Activated T-cell treated with anti-CD3 and anti-CD28 coated beads, Interleukin-2, amount 50 U/mL, for 24 hours (primary cell): ENCODE results near the gene CYB5B.

ENCODE experiments used
- DNase-seq: peaks from one replicate; pipeline ENCODE4 v3.0.0-alpha.2; 2020
- H3K27ac Mint-ChIP-seq: 2 replicates; pipeline ENCODE4 v1.8.0; 2020; ENCODE audit warnings: mild to moderate bottlenecking, mixed read lengths
- H3K27me3 Mint-ChIP-seq: 2 replicates; pipeline ENCODE4 v1.8.0; 2020; ENCODE audit warnings: mixed read lengths
- H3K36me3 Mint-ChIP-seq: 2 replicates; pipeline ENCODE4 v1.8.0; 2020; ENCODE audit warnings: low read depth, mixed read lengths
- H3K4me1 Mint-ChIP-seq: 2 replicates; pipeline ENCODE4 v1.8.0; 2020; ENCODE audit warnings: low read depth, mixed read lengths
- H3K4me3 Mint-ChIP-seq: 2 replicates; pipeline ENCODE4 v1.8.0; 2020; ENCODE audit warnings: mild to moderate bottlenecking, moderate library complexity, mixed read lengths
- H3K9me3 Mint-ChIP-seq: 2 replicates; pipeline ENCODE4 v1.8.0; 2020; ENCODE audit warnings: mixed read lengths

Gene CYB5B

GRCh38 chr16:69448470-69449193 lies 24.2 kb downstream of the CYB5B start:
- H3K4me1 Mint-ChIP-seq = peaks cover 30% of the 10 kb centered on the region
- H3K36me3 Mint-ChIP-seq = peaks cover 74% of the 10 kb centered on the region
- H3K27ac Mint-ChIP-seq = no peak overlapping the region
- no peak for DNase-seq
- H3K9me3 Mint-ChIP-seq = no peaks in the 10 kb centered on the region
- no peaks in the 10 kb centered on the region for H3K27me3 Mint-ChIP-seq
- H3K4me3 Mint-ChIP-seq = no peak overlapping the region

GRCh38 chr16:69451166-69451565 lies 26.7 kb downstream of the CYB5B start:
- Mint-ChIP-seq H3K4me1 (peaks cover 20% of the 10 kb centered on the region), H3K9me3 (no peaks in the 10 kb centered on the region), H3K36me3 (peaks cover 85% of the 10 kb centered on the region), H3K27ac (no peak overlapping the region), H3K27me3 (no peaks in the 10 kb centered on the region), H3K4me3 (no peak overlapping the region)
- no peak for DNase-seq

- Mint-ChIP-seq H3K27ac (no peak overlapping the region), H3K4me3 (no peak overlapping the region), H3K27me3 (no peaks in the 10 kb centered on the region), H3K4me1 (peaks cover 13% of the 10 kb centered on the region), H3K9me3 (no peaks in the 10 kb centered on the region), H3K36me3 (peaks cover 86% of the 10 kb centered on the region)
- DNase-seq = no peak
These were observed 29.5 kb downstream of the CYB5B start for GRCh38 chr16:69453936-69454335.

- no peaks in the 10 kb centered on the region for H3K27me3 Mint-ChIP-seq
- H3K4me1 Mint-ChIP-seq = peaks cover 57% of the 10 kb centered on the region
- DNase-seq = no peak
- H3K9me3 Mint-ChIP-seq = no peaks in the 10 kb centered on the region
- H3K36me3 Mint-ChIP-seq = peaks cover 77% of the 10 kb centered on the region
- peak overlapping the region; percentile 78 for H3K27ac Mint-ChIP-seq
- H3K4me3 Mint-ChIP-seq = no peak overlapping the region
These were observed 39.5 kb downstream of the CYB5B start for GRCh38 chr16:69463876-69464275.

- Mint-ChIP-seq H3K4me1 (peaks cover 69% of the 10 kb centered on the region), H3K9me3 (no peaks in the 10 kb centered on the region), H3K27me3 (no peaks in the 10 kb centered on the region), H3K36me3 (peaks cover 64% of the 10 kb centered on the region), H3K27ac (peak overlapping the region; percentile 87), H3K4me3 (peak overlapping the region; percentile 26)
- DNase-seq = no peak
These were observed 40.8 kb downstream of the CYB5B start for GRCh38 chr16:69465083-69465721.

GRCh38 chr16:69465881-69466280 lies 41.5 kb downstream of the CYB5B start:
- Mint-ChIP-seq H3K9me3 (no peaks in the 10 kb centered on the region), H3K36me3 (peaks cover 58% of the 10 kb centered on the region), H3K27ac (peak overlapping the region; percentile 2), H3K4me1 (peaks cover 76% of the 10 kb centered on the region), H3K4me3 (no peak overlapping the region), H3K27me3 (no peaks in the 10 kb centered on the region)
- no peak for DNase-seq

- Mint-ChIP-seq H3K4me1 (peaks cover 81% of the 10 kb centered on the region), H3K27me3 (no peaks in the 10 kb centered on the region), H3K4me3 (no peak overlapping the region), H3K36me3 (peaks cover 51% of the 10 kb centered on the region), H3K9me3 (no peaks in the 10 kb centered on the region), H3K27ac (peak overlapping the region; percentile 31)
- DNase-seq = no peak
These were observed 42.1 kb downstream of the CYB5B start for GRCh38 chr16:69466547-69466946.

- Mint-ChIP-seq H3K9me3 (no peaks in the 10 kb centered on the region), H3K4me3 (no peak overlapping the region), H3K36me3 (peaks cover 48% of the 10 kb centered on the region), H3K27ac (no peak overlapping the region), H3K4me1 (peaks cover 84% of the 10 kb centered on the region), H3K27me3 (no peaks in the 10 kb centered on the region)
- no peak for DNase-seq
These were observed 42.7 kb downstream of the CYB5B start for GRCh38 chr16:69467080-69467479.

- Mint-ChIP-seq H3K9me3 (no peaks in the 10 kb centered on the region), H3K27me3 (no peaks in the 10 kb centered on the region), H3K27ac (peak overlapping the region; percentile 22), H3K4me3 (no peak overlapping the region), H3K36me3 (peaks cover 43% of the 10 kb centered on the region), H3K4me1 (peaks cover 79% of the 10 kb centered on the region)
- no peak for DNase-seq
These were observed 43.2 kb downstream of the CYB5B start for GRCh38 chr16:69467531-69468204.

GRCh38 chr16:69469807-69470561 lies 45.6 kb downstream of the CYB5B start:
- peak; percentile 56 for DNase-seq

GRCh38 chr16:69471121-69471520 lies 46.7 kb downstream of the CYB5B start:
- DNase-seq = no peak
- Mint-ChIP-seq H3K36me3 (peaks cover 15% of the 10 kb centered on the region), H3K4me3 (no peak overlapping the region), H3K27me3 (no peaks in the 10 kb centered on the region), H3K4me1 (peaks cover 54% of the 10 kb centered on the region), H3K9me3 (no peaks in the 10 kb centered on the region), H3K27ac (peak overlapping the region; percentile 55)

More at GRCh38 chr16:69469807-69470561, 45.6 kb downstream of the CYB5B start:
- Mint-ChIP-seq H3K27me3 (no peaks in the 10 kb centered on the region), H3K27ac (peak overlapping the region; percentile 80), H3K4me3 (peak overlapping the region; percentile 2), H3K36me3 (peaks cover 21% of the 10 kb centered on the region), H3K4me1 (peaks cover 66% of the 10 kb centered on the region), H3K9me3 (no peaks in the 10 kb centered on the region)

- H3K27ac Mint-ChIP-seq = no peak overlapping the region
- H3K9me3 Mint-ChIP-seq = no peaks in the 10 kb centered on the region
- no peaks in the 10 kb centered on the region for H3K36me3 Mint-ChIP-seq
- DNase-seq = no peak
- H3K27me3 Mint-ChIP-seq = no peaks in the 10 kb centered on the region
- H3K4me3 Mint-ChIP-seq = no peak overlapping the region
- H3K4me1 Mint-ChIP-seq = peaks cover 32% of the 10 kb centered on the region
These were observed 50.0 kb downstream of the CYB5B start for GRCh38 chr16:69474408-69474807.

- Mint-ChIP-seq H3K27me3 (no peaks in the 10 kb centered on the region), H3K4me1 (peaks cover 13% of the 10 kb centered on the region), H3K4me3 (no peak overlapping the region), H3K9me3 (no peaks in the 10 kb centered on the region), H3K36me3 (no peaks in the 10 kb centered on the region), H3K27ac (no peak overlapping the region)
- no peak for DNase-seq
These were observed 52.6 kb downstream of the CYB5B start for GRCh38 chr16:69476920-69477443.

- Mint-ChIP-seq H3K27ac (no peak overlapping the region), H3K4me1 (peaks cover 13% of the 10 kb centered on the region), H3K36me3 (no peaks in the 10 kb centered on the region), H3K9me3 (no peaks in the 10 kb centered on the region), H3K4me3 (no peak overlapping the region), H3K27me3 (no peaks in the 10 kb centered on the region)
- no peak for DNase-seq
These were observed 53.1 kb downstream of the CYB5B start for GRCh38 chr16:69477546-69477945.
